GM19025 (cell line): Measurements from ENCODE around the gene C18orf32.
"Not testable (repeated sequence)": the region's sequence is repeated elsewhere in the genome, so short reads cannot be mapped to it uniquely, and the experiment has no call there.

Source experiments
- ATAC-seq: cut with Tn5 transposase; IDR thresholded peaks from one replicate; pipeline ENCODE4 v1.9.1; 2021; ENCODE audit warnings: mild to moderate bottlenecking, low read depth, moderate library complexity; ENCODE audit not compliant: unreplicated experiment

The C18orf32 gene

DNA sequence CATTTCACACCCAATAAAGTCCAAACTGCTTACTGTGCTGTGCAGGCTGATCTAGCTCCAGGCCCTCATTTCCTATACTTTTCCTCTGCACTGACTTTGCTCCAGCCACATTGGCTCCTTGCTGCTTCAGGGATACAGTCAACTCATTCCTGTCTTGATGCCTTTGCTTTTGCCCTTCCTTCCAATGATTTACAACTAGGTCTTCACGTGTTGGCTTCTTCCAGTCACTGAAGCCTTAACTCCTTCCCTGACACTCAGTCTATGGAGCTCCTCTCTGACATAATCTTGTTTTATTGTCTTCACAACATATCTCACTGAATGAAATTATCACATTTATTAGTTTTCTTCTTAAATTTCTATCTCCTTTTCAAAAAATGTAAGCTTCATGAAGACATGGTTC lies 16.9 kb upstream of the C18orf32 start:
- no peak for ATAC-seq

- ATAC-seq = no peak
Observed at GRCh38 chr18:49500201-49500921, 13.3 kb upstream of the C18orf32 start.

- ATAC-seq = no peak
Observed at GRCh38 chr18:49499046-49499637, 12.1 kb upstream of the C18orf32 start.

GRCh38 chr18:49495480-49495879 lies 8.4 kb upstream of the C18orf32 start:
- no peak for ATAC-seq

GRCh38 chr18:49495076-49495475 lies 8.0 kb upstream of the C18orf32 start:
- no peak for ATAC-seq

- ATAC-seq = no peak
Observed at GRCh38 chr18:49494660-49495059, 7.6 kb upstream of the C18orf32 start.

- ATAC-seq = no peak
Observed at GRCh38 chr18:49492694-49493033, 5.6 kb upstream of the C18orf32 start.

GRCh38 chr18:49491857-49492693 lies 5.0 kb upstream of the C18orf32 start, which contains the start of gene RPL17:
RPL17 (minus strand) TSS chr18:49492465.
- peak; percentile 57 for ATAC-seq

DNA sequence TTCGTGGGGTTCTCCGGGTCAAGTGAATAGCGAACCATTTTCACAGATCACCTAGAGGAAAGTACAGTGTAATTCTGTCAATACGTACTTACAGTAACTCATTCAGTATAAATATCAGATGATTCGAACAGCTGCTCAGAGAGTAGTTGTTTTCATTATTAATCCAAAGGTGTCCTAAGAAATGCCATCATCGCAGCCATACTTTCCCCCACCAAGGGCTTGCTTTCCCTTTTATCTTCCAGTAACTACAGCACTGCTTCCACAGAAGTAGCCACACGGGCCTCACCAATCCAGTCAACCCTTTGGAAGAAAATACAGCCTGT lies 4.5 kb upstream of the C18orf32 start:
- ATAC-seq = no peak

GRCh38 chr18:49490246-49490762 lies 3.3 kb upstream of the C18orf32 start:
- no peak for ATAC-seq

GRCh38 chr18:49487711-49488310 lies 777 bp upstream of the C18orf32 start:
- ATAC-seq = no peak

DNA sequence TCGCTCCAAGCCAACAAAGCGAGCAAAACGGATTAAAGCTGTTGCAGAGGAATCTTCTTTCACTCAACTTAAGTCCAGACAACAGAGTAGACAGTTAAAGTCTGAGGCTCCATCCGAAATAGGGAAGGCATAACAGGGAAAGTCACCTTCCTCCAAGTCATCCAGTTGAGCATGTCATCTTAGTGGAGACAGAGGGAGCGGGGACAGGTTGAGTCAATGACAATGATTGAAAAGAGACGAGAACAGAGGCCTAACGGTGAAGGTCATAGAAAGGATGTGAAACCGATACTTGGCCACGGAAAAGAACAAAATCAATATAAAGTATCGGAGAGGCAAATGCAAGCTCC lies 455 bp downstream of the C18orf32 start:
- no peak for ATAC-seq

DNA sequence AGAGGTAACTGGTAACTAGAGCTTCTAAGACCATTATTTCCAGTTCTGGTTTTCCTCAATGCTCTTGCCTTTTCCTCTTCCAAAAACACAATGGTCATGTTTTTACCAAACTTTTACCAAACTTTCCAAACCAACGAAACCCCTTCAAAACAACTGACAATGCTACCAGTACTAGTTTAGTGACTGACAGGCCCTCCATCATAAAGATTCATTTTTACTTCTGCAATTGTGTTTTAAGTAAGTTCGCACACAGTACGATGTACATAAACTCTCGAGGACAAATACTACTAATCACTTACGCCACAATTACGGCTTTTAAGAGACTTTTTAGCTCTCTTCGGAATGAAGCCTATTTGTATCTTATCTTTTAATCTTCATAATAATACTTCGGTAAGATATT lies 900 bp downstream of the C18orf32 start:
- ATAC-seq = no peak

GRCh38 chr18:49483198-49483597 lies 3.8 kb downstream of the C18orf32 start:
- ATAC-seq = no peak

- ATAC-seq = no peak
Observed at GRCh38 chr18:49481907-49482306, 5.1 kb downstream of the C18orf32 start.

GRCh38 chr18:49481317-49481716 lies 5.7 kb downstream of the C18orf32 start:
- no peak for ATAC-seq

GRCh38 chr18:49479381-49480137 lies 7.5 kb downstream of the C18orf32 start:
- no peak for ATAC-seq

- ATAC-seq = no peak
Observed at GRCh38 chr18:49476664-49477411, 10.2 kb downstream of the C18orf32 start.

DNA sequence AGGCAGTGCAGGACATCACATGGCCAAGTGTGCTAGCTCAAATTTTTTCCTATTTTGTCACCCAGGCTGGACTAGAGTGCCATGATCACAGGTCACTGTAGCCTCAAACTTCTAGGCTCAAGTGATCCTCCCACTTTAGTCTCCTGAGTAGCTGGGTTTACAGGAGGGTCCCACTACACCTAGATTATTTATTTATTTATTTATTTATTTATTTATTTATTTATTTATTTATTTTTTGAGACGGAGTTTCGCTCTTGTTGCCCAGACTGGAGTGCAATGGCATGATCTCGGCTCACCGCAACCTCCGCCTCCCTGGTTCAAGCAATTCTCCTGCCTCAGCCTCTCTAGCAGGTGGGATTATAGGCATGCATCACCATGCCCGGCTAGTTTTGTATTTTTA lies 12.1 kb downstream of the C18orf32 start:
- not testable (repeated sequence) for ATAC-seq

- ATAC-seq = no peak
Observed at GRCh38 chr18:49473721-49474120, 13.3 kb downstream of the C18orf32 start.
